OCI-LY7 (cell line): ENCODE measurements around the gene CALY. TPM values are rescaled to one million over a fixed set of nuclear protein-coding genes. Genes with fewer than 3 reads are reported as not detected.

Experiments
- BruUV-seq: library from RNA; stranded (reverse); fragments of 400-500 nt; replicated peaks from 2 replicates; lab custom pipeline; 2021; lab: Mats Ljungman, UMichigan
- CTCF ChIA-PET: fragments of 300-600 bp; sonication (Branson Sonifier 250); formaldehyde crosslinking; loops from one replicate; lab custom pipeline; 2022; ENCODE audit warnings: antibody characterized with exemption; ENCODE audit not compliant: unreplicated experiment; lab: Charles Lee
- POLR2A ChIA-PET: fragments of 300-600 bp; sonication (Branson Sonifier 250); formaldehyde crosslinking; loops from one replicate; lab custom pipeline; 2022; ENCODE audit warnings: antibody characterized with exemption; lab: Charles Lee
- DNase-seq: peaks from one replicate; pipeline ENCODE4 v3.0.0-alpha.2; 2015; ENCODE audit warnings: low spot score
- H2AFZ ChIP-seq: fragments of 200-600 bp; sonication (generic), shearing (Covaris generic); 2 replicates; pipeline ENCODE4 v1.6.1; 2014; ENCODE audit warnings: mild to moderate bottlenecking, antibody characterized with exemption, low read length, moderate library complexity
- H3K27ac ChIP-seq: fragments of 200-600 bp; sonication (generic); 2 replicates; pipeline ENCODE4 v1.5.1; 2014; ENCODE audit warnings: mixed run types, low read depth, mild to moderate bottlenecking, moderate library complexity, low read length, inconsistent platforms; ENCODE audit not compliant: poor library complexity, severe bottlenecking
- H3K36me3 ChIP-seq: fragments of 200-600 bp; sonication (generic); 2 replicates; pipeline ENCODE4 v1.6.1; 2014; ENCODE audit warnings: mild to moderate bottlenecking, antibody characterized with exemption, low read length, moderate library complexity, mixed read lengths; ENCODE audit not compliant: insufficient read depth
- H3K4me1 ChIP-seq: fragments of 200-600 bp; sonication (generic); 2 replicates; pipeline ENCODE4 v1.5.1; 2014; ENCODE audit warnings: mild to moderate bottlenecking, low read length; ENCODE audit not compliant: insufficient read depth, poor library complexity, severe bottlenecking
- H3K4me2 ChIP-seq: fragments of 200-600 bp; sonication (generic); 2 replicates; pipeline ENCODE4 v1.6.1; 2014; ENCODE audit warnings: mild to moderate bottlenecking, low read length
- H3K4me3 ChIP-seq: fragments of 200-600 bp; sonication (generic); 2 replicates; pipeline ENCODE4 v1.5.1; 2014; ENCODE audit warnings: mild to moderate bottlenecking, low read depth, low read length; ENCODE audit not compliant: poor library complexity, severe bottlenecking
- H3K79me2 ChIP-seq: fragments of 200-600 bp; sonication (generic); 2 replicates; pipeline ENCODE4 v1.6.1; 2016; ENCODE audit warnings: low read depth, mild to moderate bottlenecking, low read length, moderate library complexity, mixed read lengths; ENCODE audit not compliant: insufficient read depth
- H3K9me2 ChIP-seq: fragments of 200-600 bp; sonication (generic); 2 replicates; pipeline ENCODE4 v1.6.1; 2016; ENCODE audit warnings: mild to moderate bottlenecking, low read length, mixed read lengths; ENCODE audit not compliant: insufficient read depth
- H3K9me3 ChIP-seq: fragments of 200-600 bp; sonication (generic); 2 replicates; pipeline ENCODE4 v1.6.1; 2014; ENCODE audit warnings: mild to moderate bottlenecking, mixed run types, low read length, mixed read lengths
- H4K20me1 ChIP-seq: fragments of 200-600 bp; sonication (generic); 2 replicates; pipeline ENCODE4 v1.6.1; 2014; ENCODE audit warnings: mild to moderate bottlenecking, antibody characterized with exemption, low read length, moderate library complexity, mixed read lengths; ENCODE audit not compliant: insufficient read depth
- EZH2phosphoT487 ChIP-seq: fragments of 200-600 bp; sonication (generic); IDR thresholded peaks from 2 replicates; pipeline ENCODE4 v1.6.1; 2018; ENCODE audit warnings: low read depth, borderline replicate concordance, mild to moderate bottlenecking, mixed run types, antibody characterized with exemption, low read length, moderate library complexity, mixed read lengths
- intact Hi-C: fragments of 100-400 bp; cut with micrococcal nuclease; formaldehyde crosslinking; loops from one replicate; pipeline ENCODE4 v1.10.0; 2022; ENCODE audit not compliant: unreplicated experiment
- total RNA-seq, 2 experiments: library from RNA; depleted of rRNA in 1 of 2; stranded (reverse); fragments of >200 nt in 1 of 2; shearing (Covaris generic) in 1 of 2; gene quantifications; 2 replicates each; pipeline ENCODE4 v1.2.3, GENCODE V29; 2014 to 2022
- TF ChIP-seq, protein P1 (sequence below): fragments of 200-600 bp; sonication (generic); conservative IDR thresholded peaks from 2 replicates; pipeline ENCODE4 v1.5.1; 2014; ENCODE audit warnings: mild to moderate bottlenecking, antibody characterized with exemption, low read length, moderate library complexity, mixed read lengths

Gene CALY
- total RNA-seq, 2 experiments from 2014 or later: not detected

- Histone ChIP-seq H3K4me3 (no peak overlapping the region), H3K9me2 (no peaks in the 10 kb centered on the region), H4K20me1 (no peaks in the 10 kb centered on the region), H3K9me3 (no peaks in the 10 kb centered on the region), H3K79me2 (no peaks in the 10 kb centered on the region), H3K36me3 (peaks cover 84% of the 10 kb centered on the region), H3K4me2 (no peak overlapping the region), H2AFZ (no peak overlapping the region), H3K4me1 (no peaks in the 10 kb centered on the region), H3K27ac (no peak overlapping the region)
- no peak for DNase-seq
- POLR2A ChIA-PET: no interaction called here
- TSS peak; percentile 44 for BruUV-seq
- TF ChIP-seq, protein P1, sequence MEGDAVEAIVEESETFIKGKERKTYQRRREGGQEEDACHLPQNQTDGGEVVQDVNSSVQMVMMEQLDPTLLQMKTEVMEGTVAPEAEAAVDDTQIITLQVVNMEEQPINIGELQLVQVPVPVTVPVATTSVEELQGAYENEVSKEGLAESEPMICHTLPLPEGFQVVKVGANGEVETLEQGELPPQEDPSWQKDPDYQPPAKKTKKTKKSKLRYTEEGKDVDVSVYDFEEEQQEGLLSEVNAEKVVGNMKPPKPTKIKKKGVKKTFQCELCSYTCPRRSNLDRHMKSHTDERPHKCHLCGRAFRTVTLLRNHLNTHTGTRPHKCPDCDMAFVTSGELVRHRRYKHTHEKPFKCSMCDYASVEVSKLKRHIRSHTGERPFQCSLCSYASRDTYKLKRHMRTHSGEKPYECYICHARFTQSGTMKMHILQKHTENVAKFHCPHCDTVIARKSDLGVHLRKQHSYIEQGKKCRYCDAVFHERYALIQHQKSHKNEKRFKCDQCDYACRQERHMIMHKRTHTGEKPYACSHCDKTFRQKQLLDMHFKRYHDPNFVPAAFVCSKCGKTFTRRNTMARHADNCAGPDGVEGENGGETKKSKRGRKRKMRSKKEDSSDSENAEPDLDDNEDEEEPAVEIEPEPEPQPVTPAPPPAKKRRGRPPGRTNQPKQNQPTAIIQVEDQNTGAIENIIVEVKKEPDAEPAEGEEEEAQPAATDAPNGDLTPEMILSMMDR: no peak
- no peak for TF ChIP-seq EZH2phosphoT487
- CTCF ChIA-PET: no interaction called here
- intact Hi-C loops: no loop called here
Measured at GRCh38 chr10:133294189-133294588, 42.5 kb downstream of the CALY start.

DNA sequence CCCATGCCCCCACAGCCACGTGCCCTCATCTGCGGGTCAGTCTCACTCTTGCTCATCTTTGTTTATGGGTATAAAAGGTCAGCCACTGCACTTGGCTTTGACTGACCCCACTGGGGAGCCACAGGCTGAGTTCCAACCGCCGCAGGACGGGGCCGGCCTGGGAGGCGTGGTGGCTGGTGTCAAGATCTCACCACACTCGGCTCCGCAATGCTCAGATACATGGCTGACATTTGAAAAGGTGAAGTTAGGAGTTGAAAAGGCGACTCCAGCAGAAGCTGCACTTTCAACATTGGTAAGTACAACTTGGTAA lies 42.9 kb downstream of the CALY start:
- H3K4me2 ChIP-seq: no peak overlapping the region
- no peaks in the 10 kb centered on the region for H3K9me2 ChIP-seq
- H3K36me3 ChIP-seq: peaks cover 84% of the 10 kb centered on the region
- TF ChIP-seq, protein P1: no peak
- TF ChIP-seq EZH2phosphoT487: no peak
- no peaks in the 10 kb centered on the region for H3K79me2 ChIP-seq
- no peak overlapping the region for H3K27ac ChIP-seq
- intact Hi-C loops: no loop called here
- no peak for DNase-seq
- BruUV-seq: no TSS peak
- no peak overlapping the region for H2AFZ ChIP-seq
- H3K4me1 ChIP-seq: no peaks in the 10 kb centered on the region
- H4K20me1 ChIP-seq: no peaks in the 10 kb centered on the region
- no peak overlapping the region for H3K4me3 ChIP-seq
- POLR2A ChIA-PET: no interaction called here
- CTCF ChIA-PET: no interaction called here
- no peaks in the 10 kb centered on the region for H3K9me3 ChIP-seq

GRCh38 chr10:133292919-133293809 lies 43.5 kb downstream of the CALY start:
- POLR2A ChIA-PET: interaction anchor here (0.6 kb wide), 1 partner anchor 31 kb away, joined by 3 read pairs; no protein-coding TSS in a partner anchor
- Histone ChIP-seq H3K4me3 (no peak overlapping the region), H3K9me3 (no peaks in the 10 kb centered on the region), H4K20me1 (no peaks in the 10 kb centered on the region), H3K9me2 (no peaks in the 10 kb centered on the region), H3K36me3 (peaks cover 84% of the 10 kb centered on the region), H2AFZ (no peak overlapping the region), H3K79me2 (no peaks in the 10 kb centered on the region), H3K4me1 (no peaks in the 10 kb centered on the region), H3K27ac (no peak overlapping the region), H3K4me2 (no peak overlapping the region)
- intact Hi-C loops: no loop called here
- CTCF ChIA-PET: no interaction called here
- TF ChIP-seq EZH2phosphoT487: no peak
- TF ChIP-seq, protein P1: no peak
- no TSS peak for BruUV-seq
- DNase-seq: no peak
